ENCODE data around the gene RTL10.

DNA sequence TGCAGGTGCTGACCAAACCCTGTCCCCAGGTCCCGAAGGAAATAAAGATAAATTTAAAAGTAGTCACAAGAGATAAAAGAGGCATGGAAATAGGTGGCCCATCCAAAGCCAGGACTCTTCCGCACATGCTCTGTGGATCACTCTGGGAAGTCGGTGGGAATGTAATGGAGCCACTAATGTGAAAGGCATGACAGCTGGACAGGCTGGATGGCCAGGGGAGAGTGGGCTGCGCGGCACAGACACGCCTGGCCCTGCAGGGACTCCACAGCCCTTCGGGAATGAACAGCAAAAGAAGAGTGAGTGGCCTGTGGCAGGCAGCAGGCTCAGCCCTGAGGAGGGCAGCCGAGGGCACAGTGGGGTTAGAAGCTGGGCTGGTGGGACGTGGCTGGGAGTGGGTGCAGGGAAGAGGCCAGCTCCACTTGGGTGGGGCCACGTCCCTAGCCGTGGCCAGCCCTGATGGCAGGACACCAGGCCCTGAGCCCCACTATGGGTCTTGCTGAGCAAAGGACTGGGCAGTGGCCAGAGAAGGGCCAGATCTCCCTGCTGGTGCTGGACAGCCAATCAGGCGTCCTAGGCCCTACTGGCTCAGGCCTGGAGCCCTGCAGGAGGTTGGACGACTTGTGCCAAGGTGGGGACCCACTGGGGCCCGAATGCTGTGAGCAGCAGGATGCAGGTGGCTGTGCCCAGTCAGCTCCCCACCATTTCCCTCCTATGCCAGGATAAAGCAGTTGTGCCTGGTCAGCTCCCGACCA is 31.3 kb upstream of the RTL10 start:
- TF ChIP-seq, protein P1, sequence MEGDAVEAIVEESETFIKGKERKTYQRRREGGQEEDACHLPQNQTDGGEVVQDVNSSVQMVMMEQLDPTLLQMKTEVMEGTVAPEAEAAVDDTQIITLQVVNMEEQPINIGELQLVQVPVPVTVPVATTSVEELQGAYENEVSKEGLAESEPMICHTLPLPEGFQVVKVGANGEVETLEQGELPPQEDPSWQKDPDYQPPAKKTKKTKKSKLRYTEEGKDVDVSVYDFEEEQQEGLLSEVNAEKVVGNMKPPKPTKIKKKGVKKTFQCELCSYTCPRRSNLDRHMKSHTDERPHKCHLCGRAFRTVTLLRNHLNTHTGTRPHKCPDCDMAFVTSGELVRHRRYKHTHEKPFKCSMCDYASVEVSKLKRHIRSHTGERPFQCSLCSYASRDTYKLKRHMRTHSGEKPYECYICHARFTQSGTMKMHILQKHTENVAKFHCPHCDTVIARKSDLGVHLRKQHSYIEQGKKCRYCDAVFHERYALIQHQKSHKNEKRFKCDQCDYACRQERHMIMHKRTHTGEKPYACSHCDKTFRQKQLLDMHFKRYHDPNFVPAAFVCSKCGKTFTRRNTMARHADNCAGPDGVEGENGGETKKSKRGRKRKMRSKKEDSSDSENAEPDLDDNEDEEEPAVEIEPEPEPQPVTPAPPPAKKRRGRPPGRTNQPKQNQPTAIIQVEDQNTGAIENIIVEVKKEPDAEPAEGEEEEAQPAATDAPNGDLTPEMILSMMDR (optimal IDR thresholded peaks at IDR 0.05 in 1 of 3, IDR thresholded peaks at IDR 0.05 in 1 of 3, conservative IDR thresholded peaks at IDR 0.05 in 1 of 3; ENCODE audit: extremely low read depth in 1 of 3, insufficient read depth in 2 of 3, low read length in 3 of 3), result no peak
- no peak for TF ChIP-seq EZH2 (IDR thresholded peaks at IDR 0.05; ENCODE audit: low read length)
